Left ventricle myocardium superior (tissue), 1 donor: ENCODE results near the gene TCERG1L. TPM values are rescaled to one million over a fixed set of nuclear protein-coding genes. Genes with fewer than 3 reads are reported as not detected.
"Not testable (repeated sequence)": the region's sequence is repeated elsewhere in the genome, so short reads cannot be mapped to it uniquely, and the experiment has no call there.

Experiments used
- ATAC-seq: fragments of 200-7000 bp; cut with Tn5 transposase; one replicate; pipeline ENCODE4 v1.9.1; 2020; ENCODE audit warnings: mild to moderate bottlenecking, moderate library complexity
- DNase-seq: peaks from one replicate; pipeline ENCODE4 v3.0.0-alpha.2; 2020
- intact Hi-C: fragments of 100-400 bp; cut with micrococcal nuclease; formaldehyde crosslinking; loops from one replicate; pipeline ENCODE4 v1.11.0; 2022
- total RNA-seq: library from RNA; stranded (reverse); fragmentation: NEBNext Ultra II Directional; extraction: Animal tissue kit (Norgen Biotek cat#: 25700); gene quantifications from one replicate; pipeline ENCODE4 v1.2.1, GENCODE V29; 2021
- donor health status: DM: no; HTN: yes; CAD: no; lungs with severe emphysema.

Gene TCERG1L
- total RNA-seq, 1 donor from 2014 or later, result not detected

- intact Hi-C loops, result no loop called here
- ATAC-seq, result no peak
- no peak for DNase-seq
Measured at GRCh38 chr10:131178521-131179331, 132.8 kb downstream of the TCERG1L start.

DNA sequence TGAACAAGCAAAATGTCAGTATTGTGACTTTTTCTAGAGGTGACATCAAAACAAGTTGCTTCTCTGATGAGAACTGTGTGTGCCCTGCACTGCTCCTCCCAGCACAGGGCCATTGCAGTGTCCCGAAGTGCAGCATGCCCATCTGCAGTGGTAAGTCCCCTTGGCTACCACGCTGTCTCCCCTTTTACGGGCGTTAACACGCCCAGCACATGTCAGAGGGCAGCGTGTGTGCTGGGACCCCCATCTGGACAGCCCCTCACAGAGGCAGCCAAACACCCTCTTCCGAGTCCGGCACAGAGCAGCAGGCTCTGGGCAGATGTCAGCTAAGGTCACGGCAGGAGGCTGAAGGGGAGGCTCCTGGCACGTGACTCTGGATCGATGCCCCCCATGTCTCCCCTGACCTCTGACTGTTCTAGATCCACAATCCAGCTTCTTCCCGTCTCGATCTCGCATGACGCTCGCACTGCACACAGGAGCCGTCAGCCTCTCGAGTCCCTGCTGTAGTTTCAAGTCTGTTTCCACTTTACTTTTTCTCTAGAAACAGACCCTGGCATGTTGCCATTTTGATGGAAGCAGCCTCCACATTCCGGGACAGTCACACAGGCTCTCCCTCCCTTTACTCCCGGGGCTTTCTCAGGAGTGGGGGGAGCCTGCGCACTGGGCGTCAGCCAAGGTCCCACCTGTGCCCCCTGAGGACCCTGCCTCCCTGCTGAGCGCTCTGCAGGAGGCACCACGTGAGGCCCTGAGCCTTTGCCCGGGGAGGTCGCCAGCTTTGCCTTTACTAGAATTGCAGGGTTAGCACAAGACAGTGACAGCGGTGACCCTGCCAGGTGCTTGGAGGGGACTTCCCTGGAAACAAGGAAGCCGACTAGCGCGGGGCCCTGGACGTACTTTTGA, 133.8 kb downstream of the TCERG1L start:
- ATAC-seq (no peak), DNase-seq (no peak)
- intact Hi-C loops, result no loop called here

DNA sequence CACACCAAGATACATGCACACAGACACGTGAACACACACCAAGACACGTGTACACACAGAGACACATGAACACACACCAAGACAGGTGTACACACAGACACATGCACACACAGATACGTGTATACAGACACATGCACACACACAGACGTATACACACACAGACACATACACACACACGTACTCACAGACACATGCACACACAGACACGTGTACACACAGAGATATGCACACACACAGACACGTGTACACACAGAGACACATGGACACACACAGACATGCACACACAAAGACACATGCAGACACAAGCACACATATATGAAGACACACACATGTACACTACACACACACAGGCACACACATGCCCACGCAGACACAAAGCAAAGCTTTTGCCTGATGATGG, 134.6 kb downstream of the TCERG1L start:
- DNase-seq (no peak), ATAC-seq (no peak)
- intact Hi-C loops, result no loop called here

DNA sequence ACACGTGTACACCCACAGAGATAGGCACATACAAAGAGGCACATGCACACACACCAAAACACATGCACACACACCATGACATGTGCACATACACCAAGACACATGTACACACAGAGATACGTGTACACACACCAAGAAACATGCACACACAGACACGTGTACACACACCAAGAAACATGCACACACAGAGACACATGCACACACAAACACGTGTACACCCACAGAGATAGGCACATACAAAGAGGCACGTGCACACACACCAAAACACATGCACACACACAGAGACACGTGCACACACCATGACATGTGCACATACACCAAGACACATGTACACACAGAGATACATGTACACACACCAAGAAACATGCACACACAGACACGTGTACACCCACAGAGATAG, 135.2 kb downstream of the TCERG1L start:
- ATAC-seq, intact Hi-C loops, DNase-seq: not testable (repeated sequence)

DNA sequence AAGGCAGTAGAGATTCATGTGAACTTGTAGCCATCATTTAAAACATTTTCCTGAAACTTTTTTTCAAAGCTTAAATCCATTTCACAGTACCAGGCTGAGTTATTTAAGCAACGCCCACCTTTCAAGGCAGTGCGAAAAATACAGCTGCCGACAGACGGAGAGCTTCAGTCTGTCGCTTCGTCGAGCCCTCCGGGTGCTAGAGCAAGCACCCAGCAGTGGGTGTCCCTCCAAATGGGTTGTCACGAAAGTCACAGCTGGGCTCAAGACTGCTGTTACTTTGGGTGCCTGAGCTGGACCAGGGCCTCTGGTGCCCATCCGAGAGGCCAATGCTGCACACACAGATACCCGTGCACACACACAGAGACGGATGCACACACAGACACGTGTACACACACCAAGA, 135.6 kb downstream of the TCERG1L start:
- DNase-seq (no peak), ATAC-seq (no peak)
- intact Hi-C loops, result no loop called here

GRCh38 chr10:131174651-131175540, 136.6 kb downstream of the TCERG1L start:
- intact Hi-C loops, result no loop called here
- ATAC-seq (no peak), DNase-seq (no peak)

- ATAC-seq (no peak), DNase-seq (no peak)
- intact Hi-C loops, result no loop called here
Measured at GRCh38 chr10:131174211-131174565, 137.3 kb downstream of the TCERG1L start.

- DNase-seq (no peak), ATAC-seq (no peak)
- intact Hi-C loops, result no loop called here
Measured at GRCh38 chr10:131173484-131174210, 137.9 kb downstream of the TCERG1L start.

GRCh38 chr10:131172433-131172832, 139.1 kb downstream of the TCERG1L start:
- ATAC-seq (no peak), DNase-seq (no peak)
- intact Hi-C loops, result no loop called here

GRCh38 chr10:131169146-131169545, 142.4 kb downstream of the TCERG1L start:
- intact Hi-C loops, result no loop called here
- DNase-seq, result no peak
- no peak for ATAC-seq

DNA sequence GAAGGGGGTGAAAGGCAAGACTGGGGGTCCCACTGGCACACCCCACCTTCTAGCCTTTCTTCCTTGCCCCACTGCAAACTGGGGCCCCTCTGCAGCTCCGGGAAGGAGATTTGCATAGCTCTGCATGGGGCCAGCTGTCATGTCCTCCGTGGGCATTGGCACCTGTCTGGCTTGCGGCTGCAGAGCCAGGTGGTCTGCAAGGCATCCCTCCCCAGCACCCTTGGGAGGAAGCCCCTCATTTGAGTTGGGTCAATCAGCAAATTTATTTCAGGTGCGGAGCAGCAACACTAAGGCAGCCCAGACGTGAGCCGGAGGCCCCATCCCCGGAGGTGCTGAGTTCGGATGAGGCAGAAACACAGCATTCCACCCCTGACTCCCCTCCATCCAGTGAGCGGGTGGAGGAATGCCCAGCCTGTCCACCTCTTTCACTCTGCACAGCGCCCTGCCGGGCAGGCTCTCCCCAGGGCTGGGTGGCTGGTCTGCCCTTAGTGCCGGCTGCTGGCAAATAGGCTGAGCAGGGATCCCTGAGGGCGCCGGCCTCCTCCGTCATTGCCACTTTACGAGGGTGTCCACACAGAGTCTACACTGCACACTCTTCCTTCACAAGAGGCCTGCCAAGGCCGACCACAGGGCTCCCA, 143.2 kb downstream of the TCERG1L start:
- no peak for DNase-seq
- no peak for ATAC-seq
- intact Hi-C loops, result no loop called here

- ATAC-seq (no peak), DNase-seq (no peak)
- intact Hi-C loops, result no loop called here
Measured at GRCh38 chr10:131167036-131167860, 144.3 kb downstream of the TCERG1L start.

- no peak for ATAC-seq
- intact Hi-C loops, result no loop called here
- no peak for DNase-seq
Measured at GRCh38 chr10:131166486-131166885, 145.0 kb downstream of the TCERG1L start.

- no peak for DNase-seq
- no peak for ATAC-seq
- intact Hi-C loops, result no loop called here
Measured at GRCh38 chr10:131165092-131165491, 146.4 kb downstream of the TCERG1L start.

DNA sequence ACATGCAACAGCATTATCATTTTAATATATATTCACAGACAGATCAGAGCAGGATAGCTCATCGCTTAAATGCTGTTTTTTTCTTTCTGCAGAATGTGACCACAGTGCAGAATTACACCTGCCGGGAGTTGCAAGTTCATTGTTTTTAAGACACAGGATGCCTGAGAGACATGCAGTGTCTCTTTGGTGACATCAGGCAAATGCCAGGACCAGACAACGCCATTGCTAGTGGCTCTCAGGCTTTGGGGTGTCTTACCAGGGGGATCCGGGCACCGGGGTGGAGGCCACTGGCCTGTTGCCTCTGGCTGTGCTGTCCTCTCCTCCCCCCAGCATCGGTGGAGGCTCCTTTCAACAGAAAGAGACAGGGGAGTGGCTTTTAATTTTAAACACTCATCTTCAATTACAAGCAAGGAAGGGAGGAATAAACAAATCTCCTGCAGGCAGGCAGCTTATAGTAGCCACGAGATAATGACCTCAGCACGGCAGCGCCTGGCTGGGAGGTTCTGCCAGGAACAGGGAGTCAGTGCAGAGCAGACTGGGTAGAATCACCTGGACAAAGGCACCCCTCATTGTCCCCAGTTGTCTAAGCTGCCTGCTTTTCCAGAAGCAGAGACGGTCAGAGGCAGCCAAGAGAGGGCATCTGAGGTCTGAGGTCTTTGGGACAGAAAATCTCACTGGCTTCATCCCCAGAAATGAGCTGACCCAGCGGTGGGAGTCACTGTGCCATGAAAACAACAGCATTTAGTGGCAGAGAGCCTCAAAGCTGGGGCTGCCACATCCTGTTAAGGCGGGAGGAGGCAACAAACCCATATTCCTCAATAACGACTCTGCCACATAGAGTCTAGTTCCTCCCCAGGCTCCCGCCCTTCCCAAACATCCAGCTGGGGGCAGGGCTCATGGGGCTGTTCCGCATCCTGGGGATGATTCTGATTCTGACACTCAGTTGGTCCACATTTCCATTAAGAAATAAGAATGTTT, 148.4 kb downstream of the TCERG1L start:
- ATAC-seq (no peak), DNase-seq (no peak)
- intact Hi-C loops, result no loop called here

DNA sequence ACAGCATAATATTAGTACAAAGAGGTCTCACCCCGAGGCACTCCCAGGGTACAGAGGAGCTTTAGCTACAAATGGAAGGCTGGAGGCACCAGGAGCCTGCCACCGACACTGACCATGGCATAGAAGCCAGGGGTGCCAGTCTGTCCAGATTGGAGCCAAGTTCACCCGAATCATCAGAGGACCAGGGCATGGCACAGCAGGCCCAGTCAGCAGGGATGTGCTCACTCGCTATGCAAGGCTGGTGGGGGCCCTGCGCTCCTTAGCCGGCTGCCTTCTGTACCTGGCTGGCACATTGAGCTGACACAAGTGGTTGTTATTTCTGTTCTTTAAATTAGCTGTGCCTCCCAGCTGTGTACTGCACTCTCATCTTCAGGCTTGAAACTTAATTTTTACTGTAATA, 149.3 kb downstream of the TCERG1L start:
- DNase-seq (no peak), ATAC-seq (no peak)
- intact Hi-C loops, result no loop called here
